Measurements from ENCODE around the gene PTPRM.

Gene PTPRM

DNA sequence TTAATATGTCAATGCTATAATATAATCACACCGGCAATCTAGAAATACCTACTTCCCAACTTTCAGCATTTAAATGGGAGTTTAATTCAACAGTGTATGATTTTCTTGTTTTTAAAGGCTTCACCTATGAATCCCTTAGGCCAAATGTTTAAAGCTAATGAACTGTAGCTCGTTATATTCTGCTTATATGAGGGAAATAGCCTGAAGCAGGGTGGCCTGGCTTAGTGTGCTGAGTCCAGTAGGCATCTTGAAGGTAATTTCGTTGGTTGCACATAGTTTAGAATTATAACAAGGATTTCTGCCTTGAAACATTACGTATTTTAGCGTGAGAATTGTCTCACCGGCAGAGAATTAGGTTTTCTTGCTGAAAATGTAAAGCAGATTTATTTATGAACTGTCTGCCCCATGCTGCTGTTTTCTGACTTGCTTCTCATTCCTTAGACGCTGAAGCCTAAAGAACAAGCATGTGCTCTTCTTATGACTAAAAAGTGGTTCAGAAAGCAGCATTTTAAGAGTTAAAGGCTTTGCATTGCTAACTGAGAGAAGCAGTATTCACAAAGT, 608.5 kb downstream of the PTPRM start:
- Histone ChIP-seq H3K9ac (no peak overlapping the region), H3K36me3 (ENCODE audit: insufficient read depth) (no peaks in the 10 kb centered on the region), H3K4me2 (no peak overlapping the region), H3K4me3 (IDR thresholded peaks at IDR 0.05; ENCODE audit: insufficient read depth, low read depth, low read length) (no peak overlapping the region), H3K27me3 (ENCODE audit: insufficient read depth, low read depth) (no peaks in the 10 kb centered on the region), H2AFZ (ENCODE audit: low read depth) (no peak overlapping the region), H3K27ac (no peak overlapping the region), H3K79me2 (ENCODE audit: insufficient read depth, low read depth) (no peaks in the 10 kb centered on the region), H3K4me1 (ENCODE audit: low read depth, poor library complexity, severe bottlenecking) (no peaks in the 10 kb centered on the region), H4K20me1 (ENCODE audit: insufficient read depth) (no peaks in the 10 kb centered on the region)
- TF ChIP-seq, protein P1, sequence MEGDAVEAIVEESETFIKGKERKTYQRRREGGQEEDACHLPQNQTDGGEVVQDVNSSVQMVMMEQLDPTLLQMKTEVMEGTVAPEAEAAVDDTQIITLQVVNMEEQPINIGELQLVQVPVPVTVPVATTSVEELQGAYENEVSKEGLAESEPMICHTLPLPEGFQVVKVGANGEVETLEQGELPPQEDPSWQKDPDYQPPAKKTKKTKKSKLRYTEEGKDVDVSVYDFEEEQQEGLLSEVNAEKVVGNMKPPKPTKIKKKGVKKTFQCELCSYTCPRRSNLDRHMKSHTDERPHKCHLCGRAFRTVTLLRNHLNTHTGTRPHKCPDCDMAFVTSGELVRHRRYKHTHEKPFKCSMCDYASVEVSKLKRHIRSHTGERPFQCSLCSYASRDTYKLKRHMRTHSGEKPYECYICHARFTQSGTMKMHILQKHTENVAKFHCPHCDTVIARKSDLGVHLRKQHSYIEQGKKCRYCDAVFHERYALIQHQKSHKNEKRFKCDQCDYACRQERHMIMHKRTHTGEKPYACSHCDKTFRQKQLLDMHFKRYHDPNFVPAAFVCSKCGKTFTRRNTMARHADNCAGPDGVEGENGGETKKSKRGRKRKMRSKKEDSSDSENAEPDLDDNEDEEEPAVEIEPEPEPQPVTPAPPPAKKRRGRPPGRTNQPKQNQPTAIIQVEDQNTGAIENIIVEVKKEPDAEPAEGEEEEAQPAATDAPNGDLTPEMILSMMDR (conservative IDR thresholded peaks at IDR 0.05; ENCODE audit: low read depth, low read length): no peak

DNA sequence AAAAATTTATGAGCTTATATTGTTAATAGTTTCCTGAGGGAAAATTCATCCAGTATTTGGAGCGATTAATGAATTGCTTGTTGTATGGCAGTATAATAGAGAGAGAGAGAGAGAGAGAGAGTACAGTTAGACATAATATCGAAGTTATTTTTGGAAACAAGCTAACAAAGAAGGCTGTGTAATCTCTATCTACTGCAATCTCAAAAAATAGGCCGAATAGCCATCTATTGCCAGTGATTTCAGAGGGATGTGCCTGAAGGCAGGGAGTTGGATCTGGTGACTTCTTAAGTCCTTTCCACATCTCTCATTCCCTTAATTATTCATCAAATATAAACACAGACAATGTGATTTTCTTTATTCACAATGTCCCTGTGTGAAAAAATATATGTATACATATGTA, 609.0 kb downstream of the PTPRM start:
- Histone ChIP-seq H3K79me2 (ENCODE audit: insufficient read depth, low read depth) (no peaks in the 10 kb centered on the region), H3K4me3 (IDR thresholded peaks at IDR 0.05; ENCODE audit: insufficient read depth, low read depth, low read length) (no peak overlapping the region), H3K27ac (no peak overlapping the region), H3K36me3 (ENCODE audit: insufficient read depth) (no peaks in the 10 kb centered on the region), H3K27me3 (ENCODE audit: insufficient read depth, low read depth) (no peaks in the 10 kb centered on the region), H3K4me2 (no peak overlapping the region), H3K9ac (no peak overlapping the region), H3K4me1 (ENCODE audit: low read depth, poor library complexity, severe bottlenecking) (no peaks in the 10 kb centered on the region), H2AFZ (ENCODE audit: low read depth) (no peak overlapping the region), H4K20me1 (ENCODE audit: insufficient read depth) (no peaks in the 10 kb centered on the region)
- TF ChIP-seq, protein P1 (conservative IDR thresholded peaks at IDR 0.05; ENCODE audit: low read depth, low read length): no peak

- Histone ChIP-seq H3K36me3 (ENCODE audit: insufficient read depth) (no peaks in the 10 kb centered on the region), H3K4me2 (no peak overlapping the region), H3K4me3 (IDR thresholded peaks at IDR 0.05; ENCODE audit: insufficient read depth, low read depth, low read length) (no peak overlapping the region), H3K4me1 (ENCODE audit: low read depth, poor library complexity, severe bottlenecking) (no peaks in the 10 kb centered on the region), H3K27me3 (ENCODE audit: insufficient read depth, low read depth) (no peaks in the 10 kb centered on the region), H4K20me1 (ENCODE audit: insufficient read depth) (no peaks in the 10 kb centered on the region), H2AFZ (ENCODE audit: low read depth) (no peak overlapping the region), H3K9ac (no peak overlapping the region), H3K27ac (no peak overlapping the region), H3K79me2 (ENCODE audit: insufficient read depth, low read depth) (no peaks in the 10 kb centered on the region)
- TF ChIP-seq, protein P1 (conservative IDR thresholded peaks at IDR 0.05; ENCODE audit: low read depth, low read length): no peak
Measured at GRCh38 chr18:8176554-8176953, 609.4 kb downstream of the PTPRM start.

DNA sequence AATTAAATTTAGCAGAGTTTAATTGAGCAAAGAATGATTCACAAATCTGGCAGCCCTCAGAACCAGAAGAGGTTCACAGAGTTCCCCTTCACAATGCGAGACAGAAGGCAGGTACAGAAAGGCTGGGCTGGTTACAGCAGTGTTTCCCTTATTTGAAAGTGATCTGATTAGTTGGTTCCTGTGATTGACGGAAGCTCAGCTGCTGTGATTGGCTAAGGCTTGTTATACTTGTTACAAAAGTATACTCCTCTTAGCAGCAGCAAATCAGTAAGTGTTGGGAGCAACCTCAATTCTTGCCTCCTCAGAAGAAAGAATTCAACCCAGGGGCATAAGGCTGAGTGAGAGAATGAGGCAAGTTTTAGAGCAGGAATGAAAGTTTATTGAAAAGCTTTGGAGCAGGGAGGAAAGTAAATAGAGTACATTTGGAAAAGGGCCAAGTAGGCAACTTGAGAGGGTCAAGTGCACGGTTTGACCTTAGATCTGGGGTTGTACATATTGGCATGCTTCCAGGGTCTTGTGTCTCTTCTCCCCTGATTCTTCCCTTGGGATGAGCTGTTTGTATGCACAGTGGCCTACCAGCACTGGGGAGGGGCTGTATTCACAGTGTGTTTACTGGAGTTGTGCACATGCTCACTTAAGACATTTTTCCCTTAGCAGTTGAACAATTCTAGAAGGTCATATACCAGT, 610.4 kb downstream of the PTPRM start:
- Histone ChIP-seq H3K36me3 (ENCODE audit: insufficient read depth) (no peaks in the 10 kb centered on the region), H2AFZ (ENCODE audit: low read depth) (no peak overlapping the region), H3K4me3 (IDR thresholded peaks at IDR 0.05; ENCODE audit: insufficient read depth, low read depth, low read length) (no peak overlapping the region), H3K27me3 (ENCODE audit: insufficient read depth, low read depth) (no peaks in the 10 kb centered on the region), H3K4me1 (ENCODE audit: low read depth, poor library complexity, severe bottlenecking) (no peaks in the 10 kb centered on the region), H3K4me2 (no peak overlapping the region), H3K27ac (no peak overlapping the region), H3K79me2 (ENCODE audit: insufficient read depth, low read depth) (no peaks in the 10 kb centered on the region), H3K9ac (no peak overlapping the region), H4K20me1 (ENCODE audit: insufficient read depth) (no peaks in the 10 kb centered on the region)
- TF ChIP-seq, protein P1 (conservative IDR thresholded peaks at IDR 0.05; ENCODE audit: low read depth, low read length): no peak

All from KMS-11 (cell line).